ENCODE results near the gene ATP12A.

GRCh38 chr13:24663586-24663985 is 16.6 kb upstream of the ATP12A start:
- TF ChIP-seq EZH2 (IDR thresholded peaks at IDR 0.05) (no peak), POLR2AphosphoS5 (IDR thresholded peaks at IDR 0.05; ENCODE audit: borderline replicate concordance, low read depth, low read length) (no peak), FOXP2 (optimal IDR thresholded peaks at IDR 0.05; ENCODE audit: control extremely low read depth, extremely low read length, insufficient read depth) (no peak)
